ENCODE measurements around the gene ZFP57.

The ZFP57 gene

DNA sequence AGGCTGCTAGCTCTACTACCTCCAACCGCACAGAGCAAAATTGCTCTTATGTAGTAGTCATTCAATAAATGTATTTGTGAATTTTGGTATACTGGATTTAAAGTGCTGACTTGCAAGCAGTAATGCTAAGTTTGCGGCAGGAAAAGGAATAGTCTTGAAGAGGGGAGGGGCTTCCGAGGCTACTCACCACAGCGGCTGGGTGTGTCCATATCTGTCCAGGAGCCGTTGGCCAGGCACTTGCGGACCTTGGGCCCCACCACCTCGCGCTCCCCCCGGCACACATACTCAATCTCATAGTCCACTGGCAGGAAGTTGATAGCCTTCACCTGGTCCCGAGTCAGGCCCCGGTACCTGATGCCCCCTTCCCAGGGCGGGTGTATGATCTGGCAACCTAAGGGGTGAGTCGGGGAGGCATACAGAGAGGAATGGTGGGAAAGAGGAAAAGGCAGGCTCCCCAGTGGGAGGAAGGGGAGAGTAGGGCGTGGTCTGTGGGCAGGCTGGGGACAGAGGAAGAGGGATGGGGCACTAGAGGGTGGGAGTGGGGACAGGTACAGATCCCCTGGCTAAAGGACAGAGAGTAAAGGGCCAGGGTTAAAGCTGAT, 49.6 kb downstream of the ZFP57 start:
- H3K4me3 ChIP-seq (ENCODE audit: low read depth, low read length), result no peak overlapping the region
- TF ChIP-seq MYC (IDR thresholded peaks at IDR 0.05; ENCODE audit: low read depth, low read length) (no peak), POLR2A (IDR thresholded peaks at IDR 0.05; ENCODE audit: extremely low read depth, insufficient read length) (no peak), CTCF (IDR thresholded peaks at IDR 0.05; ENCODE audit: low read depth, low read length) (no peak)
- TF ChIP-seq, protein P1, sequence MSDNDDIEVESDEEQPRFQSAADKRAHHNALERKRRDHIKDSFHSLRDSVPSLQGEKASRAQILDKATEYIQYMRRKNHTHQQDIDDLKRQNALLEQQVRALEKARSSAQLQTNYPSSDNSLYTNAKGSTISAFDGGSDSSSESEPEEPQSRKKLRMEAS (IDR thresholded peaks at IDR 0.05; ENCODE audit: low read depth, low read length), result no peak
- DNase-seq (ENCODE audit: low read depth), result no peak

DNA sequence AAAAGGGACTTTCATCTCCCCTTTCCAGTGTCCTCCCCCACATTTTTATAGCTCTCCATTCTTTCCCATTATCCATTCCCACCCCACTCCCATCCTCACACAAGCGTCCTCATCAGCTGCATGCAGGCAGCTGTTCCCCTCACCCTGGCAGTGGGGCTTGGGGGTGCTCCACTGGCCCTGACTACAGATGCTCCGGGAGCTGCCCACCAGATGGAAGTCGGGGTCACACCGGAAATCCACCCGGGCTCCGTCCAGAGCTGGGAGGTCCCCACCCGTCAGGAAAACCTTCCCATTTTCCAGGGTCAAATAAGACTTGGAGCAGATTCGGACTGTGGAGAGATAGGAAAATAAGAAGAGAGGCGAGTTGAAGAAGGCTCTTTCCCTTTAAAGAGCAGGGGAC, 50.6 kb downstream of the ZFP57 start:
- no peak for TF ChIP-seq POLR2A (IDR thresholded peaks at IDR 0.05; ENCODE audit: extremely low read depth, insufficient read length)
- TF ChIP-seq, protein P1 (IDR thresholded peaks at IDR 0.05; ENCODE audit: low read depth, low read length), result no peak
- TF ChIP-seq CTCF (IDR thresholded peaks at IDR 0.05; ENCODE audit: low read depth, low read length), result no peak
- TF ChIP-seq MYC (IDR thresholded peaks at IDR 0.05; ENCODE audit: low read depth, low read length), result no peak
- H3K4me3 ChIP-seq (ENCODE audit: low read depth, low read length), result no peak overlapping the region

DNA sequence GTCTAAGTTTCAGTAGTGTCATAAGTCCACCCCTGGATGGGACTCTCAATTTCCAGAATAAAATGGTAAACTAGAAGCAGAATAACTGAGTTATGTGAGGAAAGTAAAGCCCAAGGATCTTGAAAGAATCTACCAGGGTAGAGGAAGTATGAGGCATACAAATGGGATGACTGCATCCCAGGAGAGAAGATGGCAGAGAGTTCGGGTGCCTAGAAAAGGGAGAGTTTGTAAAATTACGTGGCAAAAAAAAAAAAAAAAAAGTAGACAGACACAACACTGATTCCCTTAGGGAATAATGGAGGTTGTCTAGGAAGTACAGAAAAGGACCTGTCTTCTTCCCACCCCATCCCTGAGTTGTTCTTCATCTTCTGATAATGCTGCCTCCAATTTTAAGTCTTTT, 51.4 kb downstream of the ZFP57 start:
- no peak for DNase-seq (ENCODE audit: low read depth)
- no peak overlapping the region for H3K4me3 ChIP-seq (ENCODE audit: low read depth, low read length)
- no peak for TF ChIP-seq POLR2A (IDR thresholded peaks at IDR 0.05; ENCODE audit: extremely low read depth, insufficient read length)
- TF ChIP-seq CTCF (IDR thresholded peaks at IDR 0.05; ENCODE audit: low read depth, low read length), result no peak
- no peak for TF ChIP-seq MYC (IDR thresholded peaks at IDR 0.05; ENCODE audit: low read depth, low read length)
- TF ChIP-seq, protein P1 (IDR thresholded peaks at IDR 0.05; ENCODE audit: low read depth, low read length), result no peak

More for the DNA sequence above, 50.6 kb downstream of the ZFP57 start:
- DNase-seq (ENCODE audit: low read depth), result no peak

DNA sequence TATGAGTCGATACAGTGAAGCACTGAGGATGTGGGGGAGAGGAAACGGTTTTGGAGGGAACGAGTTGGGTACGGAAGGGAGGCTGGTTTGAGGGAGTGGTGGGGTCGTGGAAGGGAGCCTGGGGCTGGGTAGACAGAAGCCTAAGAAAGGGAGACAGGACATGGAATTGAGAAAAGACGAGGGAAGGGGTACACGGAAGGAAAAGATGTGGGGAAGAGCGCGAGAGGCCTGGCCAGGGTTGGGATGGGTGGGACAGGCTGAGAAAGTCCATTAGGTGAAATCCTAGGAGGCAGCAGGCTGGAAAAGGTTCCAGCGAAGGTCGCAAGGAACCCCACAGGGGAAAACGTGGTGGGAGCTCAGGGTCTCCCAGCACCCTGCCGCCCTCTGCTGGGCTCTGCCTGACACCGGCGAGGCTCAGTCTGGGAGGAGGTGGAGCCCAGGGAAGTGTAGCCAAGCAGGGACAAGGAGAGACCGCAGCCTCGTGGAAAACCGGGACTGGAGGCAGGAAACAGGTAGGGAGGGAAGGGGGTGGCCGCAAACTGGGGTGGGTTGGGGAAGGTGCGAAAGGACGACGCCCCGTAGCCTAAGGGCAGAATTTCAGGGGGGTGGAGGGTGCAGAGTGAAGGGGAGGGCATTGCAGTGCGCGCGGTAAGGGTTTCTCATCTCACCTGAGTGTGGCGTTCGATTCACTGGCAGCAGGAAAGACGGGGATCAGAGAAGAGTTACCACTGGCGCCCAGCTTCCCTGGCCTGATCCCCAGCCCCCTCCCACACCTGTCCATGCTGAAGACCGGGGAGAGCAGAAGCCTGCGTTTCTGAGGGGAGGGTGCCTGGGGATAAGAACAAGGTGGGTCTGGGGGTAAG, 52.3 kb downstream of the ZFP57 start:
- no peak overlapping the region for H3K4me3 ChIP-seq (ENCODE audit: low read depth, low read length)
- DNase-seq (ENCODE audit: low read depth), result peak; percentile 42
- no peak for TF ChIP-seq MYC (IDR thresholded peaks at IDR 0.05; ENCODE audit: low read depth, low read length)
- peak; percentile 47 for TF ChIP-seq CTCF (IDR thresholded peaks at IDR 0.05; ENCODE audit: low read depth, low read length)
- TF ChIP-seq, protein P1 (IDR thresholded peaks at IDR 0.05; ENCODE audit: low read depth, low read length), result no peak
- TF ChIP-seq POLR2A (IDR thresholded peaks at IDR 0.05; ENCODE audit: extremely low read depth, insufficient read length), result no peak

GRCh38 chr6:29627755-29628418, 53.1 kb downstream of the ZFP57 start:
- no peak for TF ChIP-seq POLR2A (IDR thresholded peaks at IDR 0.05; ENCODE audit: extremely low read depth, insufficient read length)
- TF ChIP-seq, protein P1 (IDR thresholded peaks at IDR 0.05; ENCODE audit: low read depth, low read length), result no peak
- TF ChIP-seq CTCF (IDR thresholded peaks at IDR 0.05; ENCODE audit: low read depth, low read length), result no peak
- TF ChIP-seq MYC (IDR thresholded peaks at IDR 0.05; ENCODE audit: low read depth, low read length), result no peak
- H3K4me3 ChIP-seq (ENCODE audit: low read depth, low read length), result no peak overlapping the region
- DNase-seq (ENCODE audit: low read depth), result peak; percentile 16
